Skeletal muscle tissue (tissue), 4 donors: ENCODE data around the gene IL5. TPM values are rescaled to one million over a fixed set of nuclear protein-coding genes. Genes with fewer than 3 reads are reported as not detected.
"Not testable (repeated sequence)": the region's sequence is repeated elsewhere in the genome, so short reads cannot be mapped to it uniquely, and the experiment has no call there.

ENCODE experiments used
- H3K27ac ChIP-seq: one replicate; pipeline ENCODE4 v1.7.0; 2013; ENCODE audit warnings: mild to moderate bottlenecking, low read depth, low read length, inconsistent platforms
- H3K27me3 ChIP-seq, 3 donors: one replicate each; pipeline ENCODE4 v1.7.0; 2013; ENCODE audit warnings: low read length in 3 of 3; ENCODE audit not compliant: control insufficient read depth in 3 of 3, insufficient read depth in 3 of 3
- H3K36me3 ChIP-seq, 3 donors: one replicate each; pipeline ENCODE4 v1.7.0; 2013; ENCODE audit warnings: low read length in 3 of 3; ENCODE audit not compliant: control insufficient read depth in 3 of 3, insufficient read depth in 3 of 3
- H3K4me1 ChIP-seq, 3 donors: one replicate each; pipeline ENCODE4 v1.7.0; 2013; ENCODE audit warnings: low read length in 3 of 3, mild to moderate bottlenecking in 3 of 3; ENCODE audit not compliant: control insufficient read depth in 3 of 3, insufficient read depth in 3 of 3
- H3K4me3 ChIP-seq, 3 donors: one replicate each; pipeline ENCODE4 v1.7.0; 2013; ENCODE audit warnings: low read length in 3 of 3
- H3K9ac ChIP-seq, 3 donors: one replicate each; pipeline ENCODE4 v1.7.0; 2013; ENCODE audit warnings: low read length in 3 of 3, mild to moderate bottlenecking in 3 of 3, moderate library complexity in 2 of 3, low read depth in 1 of 3
- H3K9me3 ChIP-seq, 3 donors: one replicate each; pipeline ENCODE4 v1.7.0; 2013; ENCODE audit warnings: low read length in 3 of 3; ENCODE audit not compliant: control insufficient read depth in 3 of 3
- total RNA-seq: library from RNA; depleted of rRNA; stranded (reverse); fragments of >200 nt; gene quantifications from one replicate; pipeline ENCODE4 v1.2.3, GENCODE V29; 2014
- donor health status: Osteomylitis.

IL5 gene
- total RNA-seq, 1 donor from 2014 or later: not detected

DNA sequence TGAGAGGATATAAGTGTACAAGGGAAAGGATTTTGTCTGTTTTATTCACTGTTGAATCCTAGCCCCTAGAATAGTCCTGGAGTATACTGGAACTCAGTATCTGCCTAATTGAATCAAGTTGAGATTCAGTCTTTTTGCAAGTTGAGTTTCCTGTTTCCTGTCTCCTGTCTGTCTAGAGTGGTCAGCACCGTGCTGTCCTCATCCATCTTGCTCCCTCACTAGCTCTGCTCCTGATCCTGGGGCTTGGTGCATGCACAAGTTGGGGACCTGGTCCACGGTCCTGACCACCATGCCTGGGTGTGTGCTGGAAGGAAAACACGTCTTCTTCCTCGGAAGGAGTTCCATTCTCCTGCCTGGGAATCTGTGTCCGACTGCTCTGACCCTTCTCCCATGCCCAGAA lies 3.2 kb downstream of the IL5 start:
- H3K27ac ChIP-seq: no peak overlapping the region
- no peaks in the 10 kb centered on the region for H3K9me3 ChIP-seq
- H3K4me3 ChIP-seq: no peak overlapping the region
- H3K4me1 ChIP-seq: no peaks in the 10 kb centered on the region
- no peaks in the 10 kb centered on the region for H3K36me3 ChIP-seq
- H3K9ac ChIP-seq: no peak overlapping the region
- no peaks in the 10 kb centered on the region for H3K27me3 ChIP-seq

DNA sequence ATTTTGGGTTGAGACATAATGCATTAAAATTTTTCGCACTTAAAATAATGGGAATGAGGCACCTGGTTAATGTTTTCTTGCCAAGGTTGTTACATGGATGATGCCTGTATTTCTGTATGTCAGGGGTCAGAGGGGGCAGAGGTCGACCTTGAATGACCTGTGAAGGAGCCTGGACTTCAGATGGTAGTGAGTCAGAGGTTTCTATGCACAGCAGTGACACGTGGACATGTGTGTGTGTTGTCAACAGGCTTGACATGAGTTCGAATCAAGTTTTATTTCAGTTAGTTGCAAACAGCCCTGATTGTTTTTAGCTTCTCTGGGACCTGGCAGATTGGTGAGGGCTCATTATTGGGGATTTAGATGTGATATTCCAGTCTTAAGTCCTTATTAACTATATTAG lies 3.6 kb downstream of the IL5 start:
- no peaks in the 10 kb centered on the region for H3K4me1 ChIP-seq
- no peak overlapping the region for H3K27ac ChIP-seq
- no peaks in the 10 kb centered on the region for H3K27me3 ChIP-seq
- no peak overlapping the region for H3K9ac ChIP-seq
- no peaks in the 10 kb centered on the region for H3K36me3 ChIP-seq
- H3K9me3 ChIP-seq: no peaks in the 10 kb centered on the region
- H3K4me3 ChIP-seq: no peak overlapping the region

DNA sequence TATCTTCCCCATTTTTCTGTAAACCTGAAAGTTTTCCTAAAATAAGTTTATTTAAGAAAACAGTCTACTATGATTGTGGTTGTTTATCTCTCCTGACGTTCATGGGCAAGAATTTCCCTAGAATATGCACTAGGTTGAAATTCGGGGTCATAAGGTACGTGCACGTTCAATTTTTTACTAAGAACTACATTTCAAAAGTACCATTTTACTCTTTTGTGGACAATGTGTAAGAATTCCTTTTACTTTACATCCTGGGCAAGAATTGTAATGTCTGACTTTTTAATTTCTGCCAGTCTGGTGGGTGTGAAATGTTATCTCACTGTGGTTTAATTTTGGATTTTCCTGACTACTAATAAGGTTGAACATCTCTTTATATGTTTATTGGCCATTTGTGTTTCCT lies 12.4 kb downstream of the IL5 start:
- Histone ChIP-seq H3K9me3 (no peaks in the 10 kb centered on the region), H3K27me3 (no peaks in the 10 kb centered on the region), H3K27ac (no peak overlapping the region), H3K4me1 (no peaks in the 10 kb centered on the region), H3K36me3 (no peaks in the 10 kb centered on the region), H3K4me3 (no peak overlapping the region), H3K9ac (no peak overlapping the region)

DNA sequence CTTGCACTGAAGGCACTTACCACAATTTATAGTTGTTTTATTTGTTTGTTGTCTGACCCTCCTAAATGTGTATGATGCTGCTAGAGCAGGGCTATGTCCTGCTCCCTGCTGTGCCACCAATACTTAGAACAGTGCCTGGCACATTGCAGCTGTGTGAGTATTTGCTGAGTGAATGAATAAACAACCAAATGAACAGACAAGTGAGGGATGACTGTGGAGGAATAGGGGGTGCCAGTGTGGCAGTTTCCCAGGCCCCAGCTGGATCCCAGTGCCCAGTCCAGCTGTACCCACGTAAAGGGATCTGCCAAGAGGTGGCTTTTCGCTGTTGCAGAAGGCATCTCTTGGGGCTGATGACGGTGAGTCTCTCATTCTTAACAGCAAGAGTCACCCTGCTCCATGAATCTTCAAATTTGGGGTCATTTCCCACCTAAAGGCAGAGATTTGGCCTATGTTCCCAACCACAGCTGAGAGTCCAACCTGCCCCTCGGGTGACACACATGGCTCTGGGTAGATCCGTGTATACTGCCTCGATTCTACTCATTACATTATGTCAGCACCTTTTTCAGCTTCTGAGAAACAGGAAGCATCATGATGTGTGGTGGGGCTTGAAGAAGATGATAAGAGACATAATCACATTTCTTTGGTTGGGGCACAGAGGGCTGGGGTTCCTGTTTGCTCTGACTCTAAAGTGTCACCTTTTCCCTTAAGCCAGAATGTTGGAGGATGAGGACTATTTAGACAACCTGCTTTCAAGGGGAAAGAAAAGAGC lies 14.3 kb downstream of the IL5 start:
- H3K4me3 ChIP-seq: no peak overlapping the region
- no peak overlapping the region for H3K27ac ChIP-seq
- no peak overlapping the region for H3K9ac ChIP-seq
- no peaks in the 10 kb centered on the region for H3K9me3 ChIP-seq
- H3K36me3 ChIP-seq: no peaks in the 10 kb centered on the region
- H3K4me1 ChIP-seq: no peaks in the 10 kb centered on the region
- H3K27me3 ChIP-seq: no peaks in the 10 kb centered on the region

DNA sequence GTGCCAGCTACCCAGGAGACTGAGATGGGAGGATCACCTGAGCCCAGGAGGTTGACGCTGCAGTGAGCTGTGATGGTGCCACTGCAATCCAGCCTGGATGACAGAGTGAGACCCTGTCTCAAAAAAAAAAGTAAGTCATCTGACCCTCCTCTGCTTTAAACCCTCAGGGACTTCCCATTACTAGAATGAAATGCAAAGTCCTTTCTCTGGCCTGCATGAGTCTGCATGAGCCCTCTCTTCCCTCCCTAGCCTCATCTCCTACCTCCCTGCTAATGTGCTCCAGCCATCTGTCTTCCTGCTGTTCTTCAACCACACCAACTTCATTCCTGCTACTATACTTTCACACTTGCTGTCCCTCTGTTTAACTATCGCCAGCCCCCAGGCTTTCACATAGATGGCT lies 15.3 kb downstream of the IL5 start:
- H3K9ac ChIP-seq: no peak overlapping the region
- H3K27ac ChIP-seq: no peak overlapping the region
- H3K27me3 ChIP-seq: no peaks in the 10 kb centered on the region
- H3K9me3 ChIP-seq: no peaks in the 10 kb centered on the region
- no peaks in the 10 kb centered on the region for H3K4me1 ChIP-seq
- no peak overlapping the region for H3K4me3 ChIP-seq
- H3K36me3 ChIP-seq: no peaks in the 10 kb centered on the region

DNA sequence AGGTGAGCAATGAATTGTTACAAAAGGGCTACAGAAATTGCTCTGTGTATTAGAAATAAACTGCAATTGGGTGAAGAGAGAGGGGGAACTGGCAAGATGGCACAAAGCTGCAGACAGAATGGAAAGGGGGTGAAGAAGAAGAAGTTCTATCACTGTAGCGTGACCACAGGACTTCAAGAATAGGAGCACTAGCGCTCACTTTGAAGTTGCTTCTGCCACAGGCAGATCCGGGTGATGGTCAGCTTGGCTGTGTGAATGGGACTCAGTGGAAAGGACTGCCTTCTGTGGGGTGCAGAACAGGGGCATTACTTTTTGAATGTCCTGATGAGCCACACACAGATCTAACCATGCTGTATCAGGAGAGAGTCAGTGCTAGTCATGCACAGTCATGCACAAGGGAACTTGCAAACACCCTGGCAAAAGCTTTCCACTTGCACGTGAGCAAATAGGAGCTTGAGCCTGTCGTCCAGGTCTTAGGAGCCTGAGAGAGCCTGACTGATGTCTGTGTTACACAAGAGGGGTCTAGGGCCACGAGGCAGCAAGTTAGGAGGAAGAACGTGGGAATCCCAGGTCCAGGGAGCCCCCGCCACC lies 16.3 kb downstream of the IL5 start:
- Histone ChIP-seq H3K9me3 (no peaks in the 10 kb centered on the region), H3K4me1 (no peaks in the 10 kb centered on the region), H3K27me3 (no peaks in the 10 kb centered on the region), H3K9ac (no peak overlapping the region), H3K4me3 (no peak overlapping the region), H3K27ac (no peak overlapping the region), H3K36me3 (no peaks in the 10 kb centered on the region)

DNA sequence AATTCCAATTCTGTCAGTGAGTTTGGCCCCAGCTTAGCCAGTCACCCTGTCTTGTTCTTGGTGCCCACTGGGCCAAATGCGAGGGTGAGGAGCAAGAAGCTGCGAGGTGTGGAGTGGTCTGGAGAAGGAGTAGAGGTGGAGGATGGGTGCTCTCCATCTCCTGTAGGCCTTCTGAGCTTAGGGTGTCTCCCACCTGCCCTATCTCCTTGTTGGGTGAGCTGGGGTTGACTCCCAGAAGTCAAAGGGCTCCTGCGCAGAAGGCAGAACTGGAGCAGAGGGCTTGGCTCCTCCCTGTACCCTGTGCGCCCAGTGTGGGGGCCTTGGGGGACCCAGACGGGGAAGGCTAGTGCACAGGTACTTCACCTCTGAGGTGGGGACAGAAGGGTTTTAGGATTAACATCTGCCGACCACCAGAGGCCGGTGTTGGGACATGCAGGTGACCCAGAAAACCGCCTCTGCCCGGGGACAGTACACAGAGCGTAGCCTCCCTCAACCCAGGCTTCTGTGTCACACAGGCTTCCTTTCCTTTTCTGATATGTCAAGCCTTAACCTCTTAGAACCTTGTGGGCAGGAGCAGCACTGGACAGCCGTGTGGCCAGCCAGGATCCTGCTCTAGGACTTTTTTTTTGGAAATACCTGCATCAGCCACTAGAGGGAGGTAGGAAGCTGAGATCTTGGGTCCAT lies 16.9 kb downstream of the IL5 start:
- Histone ChIP-seq H3K36me3 (no peaks in the 10 kb centered on the region), H3K4me1 (no peaks in the 10 kb centered on the region), H3K4me3 (no peak overlapping the region), H3K9ac (no peak overlapping the region), H3K9me3 (no peaks in the 10 kb centered on the region), H3K27me3 (no peaks in the 10 kb centered on the region), H3K27ac (no peak overlapping the region)

DNA sequence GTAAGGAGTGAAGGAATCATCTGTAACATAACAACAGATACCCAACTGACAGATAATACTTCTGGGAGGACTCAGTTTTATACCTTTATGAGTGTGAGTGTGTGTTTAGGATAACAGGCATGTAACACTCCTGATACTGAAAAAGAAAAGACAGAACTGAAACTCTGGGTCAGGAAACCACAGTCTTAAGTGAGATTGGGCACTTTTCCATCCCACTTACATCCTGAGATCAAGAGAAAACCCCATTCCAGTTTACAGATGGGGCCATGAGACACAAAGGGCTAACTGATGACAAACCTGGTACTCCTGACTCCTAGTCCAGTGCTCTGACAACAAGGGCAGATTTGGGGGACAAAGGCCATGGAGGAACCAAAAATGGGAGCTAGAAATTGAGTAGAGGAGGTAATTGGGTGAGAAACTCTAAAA lies 18.0 kb downstream of the IL5 start:
- Histone ChIP-seq H3K27ac (no peak overlapping the region), H3K4me1 (no peaks in the 10 kb centered on the region), H3K9me3 (no peaks in the 10 kb centered on the region), H3K27me3 (no peaks in the 10 kb centered on the region), H3K9ac (no peak overlapping the region), H3K4me3 (no peak overlapping the region), H3K36me3 (no peaks in the 10 kb centered on the region)

DNA sequence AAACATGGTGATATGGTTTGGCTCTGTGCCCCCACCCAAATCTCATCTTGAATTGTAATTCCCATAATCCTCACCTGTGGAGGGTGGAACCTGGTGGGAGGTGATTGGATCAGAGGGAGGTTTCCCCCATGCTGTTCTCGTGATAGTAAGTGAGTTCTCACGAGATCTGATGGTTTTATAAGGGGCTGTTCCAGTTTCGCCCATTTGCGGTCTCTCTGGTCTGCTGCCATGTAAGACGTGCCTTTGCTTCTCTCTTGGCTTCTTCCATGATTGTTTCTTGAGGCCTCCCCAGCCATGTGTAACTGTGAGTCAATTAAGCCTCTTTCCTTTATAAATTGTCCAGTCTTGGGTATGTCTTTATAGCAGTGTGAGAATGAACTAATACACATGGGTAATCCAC lies 18.4 kb downstream of the IL5 start:
- not testable (repeated sequence) for H3K27me3 ChIP-seq, H3K36me3 ChIP-seq, H3K27ac ChIP-seq, H3K9me3 ChIP-seq, H3K4me3 ChIP-seq, H3K4me1 ChIP-seq, H3K9ac ChIP-seq

DNA sequence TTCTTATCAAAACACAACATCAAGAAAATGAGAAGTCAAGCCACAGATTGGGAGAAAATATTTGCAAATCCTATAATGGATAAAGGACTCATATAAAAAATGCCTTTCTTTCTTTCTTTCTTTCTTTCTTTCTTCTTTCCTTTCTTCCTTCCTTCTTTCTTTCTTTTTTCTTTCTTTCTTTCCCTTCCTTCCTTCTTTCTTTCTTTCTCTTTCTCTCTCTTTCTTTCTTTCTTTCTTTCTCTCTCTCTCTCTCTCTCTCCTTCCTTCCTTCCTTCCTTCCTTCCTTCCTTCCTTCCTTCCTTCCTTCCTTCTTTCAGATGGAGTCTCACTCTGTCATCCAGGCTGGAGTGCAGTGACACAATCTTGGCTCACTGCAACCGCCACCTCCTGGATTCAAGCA lies 21.3 kb downstream of the IL5 start:
- H3K9ac ChIP-seq, H3K4me3 ChIP-seq, H3K9me3 ChIP-seq, H3K27ac ChIP-seq, H3K4me1 ChIP-seq, H3K36me3 ChIP-seq, H3K27me3 ChIP-seq: not testable (repeated sequence)
